Suprapubic skin (tissue), 4 donors: ENCODE data around the gene MIPOL1.

Experiments used
- POLR2A ChIP-seq, 2 donors: fragments of 450-650 bp; IDR thresholded peaks; one replicate each; pipeline ENCODE4 v1.6.1; 2017; ENCODE audit warnings: antibody characterized with exemption in 2 of 2, mild to moderate bottlenecking in 2 of 2, moderate library complexity in 2 of 2
- POLR2AphosphoS5 ChIP-seq, 3 donors: sonication (generic); formaldehyde crosslinking; IDR thresholded peaks; one replicate each; pipeline ENCODE4 v1.6.1; 2017; ENCODE audit warnings: antibody characterized with exemption in 3 of 3

DNA sequence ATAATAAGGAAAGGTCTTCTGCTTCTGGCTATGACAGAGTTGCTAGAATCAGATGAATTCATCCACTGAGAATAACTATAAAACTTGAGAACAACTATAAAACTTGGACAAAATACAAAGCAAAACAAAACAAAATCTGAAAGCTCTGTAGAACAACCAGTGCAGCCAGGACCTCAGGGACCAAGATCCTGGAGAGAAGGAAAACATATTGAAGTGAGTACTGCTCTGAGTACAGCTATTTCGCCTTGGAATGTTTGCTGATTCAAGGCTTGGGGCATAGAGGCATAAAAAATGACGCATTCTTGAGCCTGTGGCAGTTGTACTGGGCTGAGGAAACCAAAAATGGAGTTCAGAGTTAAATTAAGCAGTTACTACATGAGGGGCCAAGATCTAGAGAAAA lies 375.6 kb downstream of the MIPOL1 start:
- TF ChIP-seq POLR2A (IDR thresholded peaks at IDR 0.05), result no peak
- TF ChIP-seq POLR2AphosphoS5 (IDR thresholded peaks at IDR 0.05), result no peak
